ENCODE results near the gene SCMH1.
A peak's percentile ranks its signal among the peaks of the same experiment; 100 is the strongest.
"Not testable (repeated sequence)": the region's sequence is repeated elsewhere in the genome, so short reads cannot be mapped to it uniquely, and the experiment has no call there.

The SCMH1 gene

GRCh38 chr1:41268154-41268770, 26.2 kb upstream of the SCMH1 start:
- Mint-ChIP-seq H3K27me3 (peaks cover 20% of the 10 kb centered on the region), H3K4me1 (peaks cover 8% of the 10 kb centered on the region), H3K27ac (no peak overlapping the region), H3K4me3 (no peak overlapping the region), H3K9me3 (no peaks in the 10 kb centered on the region), H3K36me3 (no peaks in the 10 kb centered on the region)
- ATAC-seq = peak; percentile 43

- Mint-ChIP-seq H3K4me1 (no peaks in the 10 kb centered on the region), H3K9me3 (no peaks in the 10 kb centered on the region), H3K4me3 (no peak overlapping the region), H3K36me3 (no peaks in the 10 kb centered on the region), H3K27me3 (peaks cover 3% of the 10 kb centered on the region), H3K27ac (no peak overlapping the region)
- no peak for ATAC-seq
These were observed 20.0 kb upstream of the SCMH1 start for GRCh38 chr1:41261926-41262618.

GRCh38 chr1:41260768-41261167, 18.7 kb upstream of the SCMH1 start:
- Mint-ChIP-seq H3K9me3 (no peaks in the 10 kb centered on the region), H3K27ac (no peak overlapping the region), H3K4me3 (no peak overlapping the region), H3K27me3 (peaks cover 16% of the 10 kb centered on the region), H3K4me1 (no peaks in the 10 kb centered on the region), H3K36me3 (no peaks in the 10 kb centered on the region)
- ATAC-seq = no peak

- H3K9me3 Mint-ChIP-seq = no peaks in the 10 kb centered on the region
- H3K4me1 Mint-ChIP-seq = no peaks in the 10 kb centered on the region
- no peaks in the 10 kb centered on the region for H3K36me3 Mint-ChIP-seq
- H3K27me3 Mint-ChIP-seq = peaks cover 31% of the 10 kb centered on the region
- H3K27ac Mint-ChIP-seq = no peak overlapping the region
- H3K4me3 Mint-ChIP-seq = no peak overlapping the region
- no peak for ATAC-seq
These were observed 17.1 kb upstream of the SCMH1 start for GRCh38 chr1:41259221-41259620.

- Mint-ChIP-seq H3K27me3 (peaks cover 50% of the 10 kb centered on the region), H3K27ac (no peak overlapping the region), H3K4me1 (no peaks in the 10 kb centered on the region), H3K36me3 (peaks cover 4% of the 10 kb centered on the region), H3K9me3 (peaks cover 8% of the 10 kb centered on the region), H3K4me3 (no peak overlapping the region)
- ATAC-seq = no peak
These were observed 13.9 kb upstream of the SCMH1 start for GRCh38 chr1:41255978-41256377.

- not testable (repeated sequence) for H3K27ac Mint-ChIP-seq, ATAC-seq, H3K36me3 Mint-ChIP-seq, H3K4me3 Mint-ChIP-seq, H3K9me3 Mint-ChIP-seq, H3K4me1 Mint-ChIP-seq
- H3K27me3 Mint-ChIP-seq = peaks cover 38% of the 10 kb centered on the region
These were observed 9.0 kb upstream of the SCMH1 start for GRCh38 chr1:41251120-41251519.

- H3K9me3 Mint-ChIP-seq = peaks cover 8% of the 10 kb centered on the region
These were observed 7.2 kb upstream of the SCMH1 start for GRCh38 chr1:41249319-41249718.

GRCh38 chr1:41246568-41246967, 4.5 kb upstream of the SCMH1 start:
- H3K9me3 Mint-ChIP-seq = no peaks in the 10 kb centered on the region
- no peaks in the 10 kb centered on the region for H3K36me3 Mint-ChIP-seq
- no peaks in the 10 kb centered on the region for H3K4me1 Mint-ChIP-seq
- H3K27ac Mint-ChIP-seq = no peak overlapping the region
- no peaks in the 10 kb centered on the region for H3K27me3 Mint-ChIP-seq
- no peak for ATAC-seq
- H3K4me3 Mint-ChIP-seq = no peak overlapping the region

More at GRCh38 chr1:41249319-41249718, 7.2 kb upstream of the SCMH1 start:
- Mint-ChIP-seq H3K27ac (no peak overlapping the region), H3K4me1 (no peaks in the 10 kb centered on the region), H3K27me3 (peaks cover 20% of the 10 kb centered on the region), H3K4me3 (no peak overlapping the region), H3K36me3 (peaks cover 4% of the 10 kb centered on the region)
- no peak for ATAC-seq

- H3K4me1 Mint-ChIP-seq = peaks cover 5% of the 10 kb centered on the region
- H3K4me3 Mint-ChIP-seq = no peak overlapping the region
- H3K9me3 Mint-ChIP-seq = no peaks in the 10 kb centered on the region
- no peak for ATAC-seq
- H3K27ac Mint-ChIP-seq = no peak overlapping the region
- H3K36me3 Mint-ChIP-seq = no peaks in the 10 kb centered on the region
- H3K27me3 Mint-ChIP-seq = no peaks in the 10 kb centered on the region
These were observed 3.6 kb upstream of the SCMH1 start for GRCh38 chr1:41245659-41246058.

- Mint-ChIP-seq H3K9me3 (no peaks in the 10 kb centered on the region), H3K27ac (no peak overlapping the region), H3K36me3 (no peaks in the 10 kb centered on the region), H3K4me3 (peak overlapping the region; percentile 74), H3K27me3 (no peaks in the 10 kb centered on the region), H3K4me1 (peaks cover 8% of the 10 kb centered on the region)
- ATAC-seq = no peak
These were observed 926 bp upstream of the SCMH1 start for GRCh38 chr1:41243079-41243385.

- H3K27ac Mint-ChIP-seq = no peak overlapping the region
- no peaks in the 10 kb centered on the region for H3K9me3 Mint-ChIP-seq
- no peaks in the 10 kb centered on the region for H3K27me3 Mint-ChIP-seq
- ATAC-seq = peak; percentile 4
- peak overlapping the region; percentile 74 for H3K4me3 Mint-ChIP-seq
- H3K36me3 Mint-ChIP-seq = no peaks in the 10 kb centered on the region
- H3K4me1 Mint-ChIP-seq = peaks cover 8% of the 10 kb centered on the region
These were observed 404 bp upstream of the SCMH1 start for GRCh38 chr1:41242342-41243078.

GRCh38 chr1:41241354-41241748, 755 bp downstream of the SCMH1 start:
- peak; percentile 90 for ATAC-seq
- peak overlapping the region; percentile 78 for H3K27ac Mint-ChIP-seq
- H3K36me3 Mint-ChIP-seq = no peaks in the 10 kb centered on the region
- peak overlapping the region; percentile 87 for H3K4me3 Mint-ChIP-seq
- no peaks in the 10 kb centered on the region for H3K9me3 Mint-ChIP-seq
- no peaks in the 10 kb centered on the region for H3K27me3 Mint-ChIP-seq
- peaks cover 10% of the 10 kb centered on the region for H3K4me1 Mint-ChIP-seq

- H3K4me3 Mint-ChIP-seq = peak overlapping the region; percentile 87
- no peaks in the 10 kb centered on the region for H3K9me3 Mint-ChIP-seq
- H3K4me1 Mint-ChIP-seq = peaks cover 14% of the 10 kb centered on the region
- no peaks in the 10 kb centered on the region for H3K36me3 Mint-ChIP-seq
- peak; percentile 27 for ATAC-seq
- peak overlapping the region; percentile 78 for H3K27ac Mint-ChIP-seq
- no peaks in the 10 kb centered on the region for H3K27me3 Mint-ChIP-seq
These were observed 1.2 kb downstream of the SCMH1 start for GRCh38 chr1:41240781-41241353.

GRCh38 chr1:41239988-41240610, 2.0 kb downstream of the SCMH1 start:
- no peak overlapping the region for H3K4me3 Mint-ChIP-seq
- no peaks in the 10 kb centered on the region for H3K9me3 Mint-ChIP-seq
- H3K27ac Mint-ChIP-seq = peak overlapping the region; percentile 78
- ATAC-seq = no peak
- no peaks in the 10 kb centered on the region for H3K36me3 Mint-ChIP-seq
- no peaks in the 10 kb centered on the region for H3K27me3 Mint-ChIP-seq
- H3K4me1 Mint-ChIP-seq = peaks cover 14% of the 10 kb centered on the region

GRCh38 chr1:41238311-41238988, 3.7 kb downstream of the SCMH1 start:
- Mint-ChIP-seq H3K4me3 (no peak overlapping the region), H3K36me3 (no peaks in the 10 kb centered on the region), H3K27me3 (no peaks in the 10 kb centered on the region), H3K4me1 (peaks cover 14% of the 10 kb centered on the region), H3K9me3 (no peaks in the 10 kb centered on the region), H3K27ac (no peak overlapping the region)
- no peak for ATAC-seq

All from stimulated activated memory B cell treated with anti-CD40 and anti-IgM and Interleukin-4, amounts not matched to agents 10 μg/mL and 1 μg/mL and 100 μg/mL, for 72 hours (primary cell).